ENCODE measurements around the gene MORC3. TPM values are rescaled to one million over a fixed set of nuclear protein-coding genes. Genes with fewer than 3 reads are reported as not detected.
"Not testable (repeated sequence)": the region's sequence is repeated elsewhere in the genome, so short reads cannot be mapped to it uniquely, and the experiment has no call there.

MORC3 gene, protein sequence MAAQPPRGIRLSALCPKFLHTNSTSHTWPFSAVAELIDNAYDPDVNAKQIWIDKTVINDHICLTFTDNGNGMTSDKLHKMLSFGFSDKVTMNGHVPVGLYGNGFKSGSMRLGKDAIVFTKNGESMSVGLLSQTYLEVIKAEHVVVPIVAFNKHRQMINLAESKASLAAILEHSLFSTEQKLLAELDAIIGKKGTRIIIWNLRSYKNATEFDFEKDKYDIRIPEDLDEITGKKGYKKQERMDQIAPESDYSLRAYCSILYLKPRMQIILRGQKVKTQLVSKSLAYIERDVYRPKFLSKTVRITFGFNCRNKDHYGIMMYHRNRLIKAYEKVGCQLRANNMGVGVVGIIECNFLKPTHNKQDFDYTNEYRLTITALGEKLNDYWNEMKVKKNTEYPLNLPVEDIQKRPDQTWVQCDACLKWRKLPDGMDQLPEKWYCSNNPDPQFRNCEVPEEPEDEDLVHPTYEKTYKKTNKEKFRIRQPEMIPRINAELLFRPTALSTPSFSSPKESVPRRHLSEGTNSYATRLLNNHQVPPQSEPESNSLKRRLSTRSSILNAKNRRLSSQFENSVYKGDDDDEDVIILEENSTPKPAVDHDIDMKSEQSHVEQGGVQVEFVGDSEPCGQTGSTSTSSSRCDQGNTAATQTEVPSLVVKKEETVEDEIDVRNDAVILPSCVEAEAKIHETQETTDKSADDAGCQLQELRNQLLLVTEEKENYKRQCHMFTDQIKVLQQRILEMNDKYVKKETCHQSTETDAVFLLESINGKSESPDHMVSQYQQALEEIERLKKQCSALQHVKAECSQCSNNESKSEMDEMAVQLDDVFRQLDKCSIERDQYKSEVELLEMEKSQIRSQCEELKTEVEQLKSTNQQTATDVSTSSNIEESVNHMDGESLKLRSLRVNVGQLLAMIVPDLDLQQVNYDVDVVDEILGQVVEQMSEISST
- 79.1 TPM for total RNA-seq

DNA sequence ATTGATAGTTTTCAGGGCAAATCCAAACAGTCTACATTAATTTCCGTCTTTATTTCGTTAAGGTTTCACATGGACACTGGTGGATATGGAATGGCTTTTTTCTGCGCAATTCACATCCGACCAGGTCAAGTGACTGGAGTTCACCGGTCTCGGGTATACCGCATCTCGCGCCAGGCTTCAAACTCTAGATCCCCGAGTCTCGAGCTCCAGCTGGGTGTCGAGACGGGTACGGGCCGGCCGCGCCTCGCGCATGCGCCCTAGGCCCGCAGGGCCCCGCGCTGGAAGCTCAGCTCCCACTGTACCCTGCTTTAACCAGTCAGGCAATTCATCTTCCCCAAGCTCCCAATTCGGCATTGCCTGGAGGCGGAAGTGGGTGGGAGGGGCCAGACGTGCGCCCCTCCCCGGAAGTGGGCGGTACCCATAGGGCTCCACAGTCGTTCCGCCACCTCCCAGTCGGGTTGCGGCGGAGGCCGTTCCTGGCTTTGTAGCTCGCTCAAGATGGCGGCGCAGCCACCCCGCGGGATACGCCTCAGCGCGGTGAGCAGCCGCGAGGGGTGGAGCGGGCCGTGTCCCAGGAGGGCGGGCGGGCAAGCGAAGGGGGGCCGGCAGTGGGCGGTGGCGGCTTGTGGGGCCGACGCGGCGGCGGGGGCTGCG lies at the start of gene MORC3:
TSS of gene MORC3 (plus strand) at position 431 of the 654 bp plus-strand sequence. CDS start at position 499, 68 bp downstream.
- peak; percentile 99 for DNase-seq

DNA sequence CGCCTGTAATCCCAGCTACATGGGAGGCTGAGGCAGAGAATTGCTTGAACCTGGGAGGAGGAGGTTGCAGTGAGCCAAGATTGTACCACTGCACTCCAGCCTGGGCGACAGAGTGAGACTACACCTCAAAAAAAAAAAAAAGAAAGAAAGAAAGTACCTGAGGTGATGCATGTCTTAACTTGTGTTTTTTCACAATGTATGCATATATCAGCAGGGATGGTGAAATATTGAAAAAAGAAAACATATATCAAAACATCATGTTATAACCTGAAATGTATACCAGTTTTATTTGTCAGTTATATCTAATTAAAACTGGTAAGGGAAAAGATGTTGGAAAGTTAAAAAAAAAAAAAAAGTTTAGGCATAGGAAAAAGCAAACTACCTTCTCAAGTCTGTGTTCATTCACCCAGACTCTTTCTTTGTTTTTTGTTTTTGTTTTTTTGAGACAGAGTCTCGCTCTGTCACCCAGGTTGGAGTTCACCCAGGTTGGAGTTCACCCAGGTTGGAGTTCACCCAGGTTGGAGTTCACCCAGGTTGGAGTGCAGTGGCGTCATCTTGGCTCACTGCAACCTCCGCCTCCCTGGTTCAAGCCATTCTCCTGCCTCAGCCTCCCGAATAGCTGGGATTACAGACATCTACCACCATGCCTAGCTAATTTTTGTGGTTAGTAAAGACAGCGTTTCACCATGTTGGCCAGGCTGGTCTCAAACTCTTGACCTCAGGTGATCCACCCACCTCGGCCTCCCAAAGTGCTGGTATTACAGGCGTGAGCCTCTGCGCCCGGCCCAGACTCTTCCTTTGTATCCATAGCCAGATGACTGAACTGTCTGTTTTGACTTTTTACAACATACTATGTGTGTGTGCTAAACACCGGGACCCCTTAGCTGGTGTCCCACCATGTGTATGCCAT lies 49.0 kb upstream of the MORC3 start:
- not testable (repeated sequence) for DNase-seq

DNA sequence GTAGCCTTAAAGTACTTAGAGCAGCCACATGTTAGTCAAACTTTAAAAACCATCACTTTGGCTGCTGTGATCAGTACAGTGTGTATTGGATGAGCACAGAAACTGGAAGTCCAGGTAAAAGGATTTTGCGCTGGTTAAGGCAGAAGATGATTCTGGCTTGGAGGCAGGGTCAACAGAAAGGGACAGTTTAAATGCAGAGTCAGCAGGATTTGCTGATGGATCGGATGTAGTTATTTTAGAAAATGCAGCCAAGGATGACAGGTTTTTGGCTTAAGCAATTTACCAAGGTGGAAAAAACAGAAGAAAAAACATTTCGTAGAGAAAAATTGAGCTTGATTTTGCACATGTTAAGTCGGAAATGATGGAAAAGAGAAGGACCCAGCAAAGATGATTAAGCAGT lies 45.9 kb upstream of the MORC3 start:
- no peak for DNase-seq

DNA sequence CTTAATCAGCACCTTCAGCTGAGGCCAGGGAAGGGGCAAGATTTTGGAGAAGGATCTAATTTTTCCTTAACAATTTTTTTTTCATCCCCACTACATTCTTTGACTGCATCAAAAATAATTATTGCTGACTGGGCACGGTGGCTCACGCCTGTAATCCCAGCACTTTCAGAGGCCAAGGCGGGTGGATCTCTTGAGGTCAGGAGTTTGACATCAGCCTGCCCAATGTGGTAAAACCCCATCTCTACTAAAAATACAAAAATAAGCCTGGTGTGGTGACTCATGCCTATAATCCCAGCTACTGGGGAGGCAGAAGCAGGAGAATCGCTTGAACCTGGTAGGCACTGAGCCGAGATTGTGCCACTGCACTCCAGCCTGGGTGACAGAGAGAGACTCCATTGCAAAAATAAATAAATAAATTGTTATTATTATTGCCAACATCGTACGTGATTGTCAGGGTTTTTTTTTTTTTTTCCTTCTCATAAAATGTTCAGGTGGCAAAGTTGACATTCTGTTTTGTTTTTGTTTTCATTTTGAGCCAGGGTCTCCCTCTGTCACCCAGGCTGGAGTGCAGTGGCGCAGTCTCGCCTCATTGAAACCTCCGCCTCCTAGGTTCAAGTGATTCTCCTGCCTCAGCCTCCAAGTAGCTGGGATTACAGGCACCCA lies 37.3 kb upstream of the MORC3 start:
- DNase-seq, result no peak

DNA sequence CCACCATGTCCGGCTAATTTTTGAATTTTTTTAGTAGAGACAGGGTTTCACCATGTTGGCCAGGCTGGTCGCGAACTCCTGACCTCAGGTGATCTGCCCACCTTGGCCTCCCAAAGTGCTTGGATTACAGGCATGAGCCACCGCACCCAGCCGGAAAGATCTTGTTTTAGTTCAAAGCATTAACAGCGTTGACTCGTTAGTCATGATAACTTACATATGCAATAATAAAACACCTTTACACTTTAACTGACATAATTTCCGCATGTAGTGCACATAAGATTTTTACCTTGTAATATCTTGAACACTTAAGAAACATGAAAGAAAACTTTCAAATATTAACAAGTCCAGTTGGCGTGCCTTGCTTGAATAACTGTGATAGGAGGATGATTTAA lies 36.8 kb upstream of the MORC3 start:
- DNase-seq, result not testable (repeated sequence)

DNA sequence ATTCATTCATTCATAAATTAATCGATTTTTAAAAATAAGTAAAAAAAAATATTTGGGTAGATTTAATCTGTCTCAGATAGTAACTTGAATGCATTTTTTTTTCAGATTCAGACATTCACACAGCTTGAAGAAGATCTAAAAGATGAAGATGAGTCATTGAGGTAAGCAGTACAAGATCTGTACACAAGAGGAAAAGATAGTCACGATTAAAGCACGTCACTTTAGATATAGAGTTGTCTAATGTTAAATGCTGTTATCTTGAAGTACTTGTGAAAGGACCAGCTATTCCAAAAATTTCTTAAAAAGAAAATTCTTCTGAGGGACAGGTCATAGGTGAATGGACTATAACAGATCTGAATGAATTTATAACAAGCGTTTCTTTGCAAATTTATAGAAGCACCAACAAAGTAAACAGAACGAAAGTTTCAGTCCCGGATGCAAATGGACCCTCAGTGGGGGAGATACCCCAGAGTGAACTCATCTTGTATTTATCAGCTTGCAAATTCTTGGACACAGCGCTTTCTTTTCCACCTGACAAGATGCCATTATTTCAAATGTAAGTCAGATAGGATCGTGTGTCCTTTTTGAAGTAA lies 31.2 kb upstream of the MORC3 start:
- no peak for DNase-seq

DNA sequence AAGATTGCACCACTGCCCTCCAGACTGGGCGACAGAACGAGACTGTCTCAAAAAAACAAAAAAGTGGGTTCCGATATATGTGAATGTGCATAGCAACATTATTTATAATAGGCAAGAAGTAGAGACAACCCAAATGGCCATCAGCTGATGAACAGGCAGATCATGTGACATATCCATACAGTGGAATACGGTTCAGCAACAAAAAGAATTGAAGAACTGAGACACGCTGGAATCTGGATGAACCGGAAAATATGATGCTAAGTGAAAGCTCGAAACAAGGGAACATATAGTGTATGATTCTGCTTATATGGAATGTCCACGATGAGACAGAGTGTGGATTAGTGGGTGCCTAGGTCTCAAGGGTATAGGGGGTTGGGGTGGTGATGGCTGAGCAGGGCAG lies 28.5 kb upstream of the MORC3 start:
- no peak for DNase-seq

DNA sequence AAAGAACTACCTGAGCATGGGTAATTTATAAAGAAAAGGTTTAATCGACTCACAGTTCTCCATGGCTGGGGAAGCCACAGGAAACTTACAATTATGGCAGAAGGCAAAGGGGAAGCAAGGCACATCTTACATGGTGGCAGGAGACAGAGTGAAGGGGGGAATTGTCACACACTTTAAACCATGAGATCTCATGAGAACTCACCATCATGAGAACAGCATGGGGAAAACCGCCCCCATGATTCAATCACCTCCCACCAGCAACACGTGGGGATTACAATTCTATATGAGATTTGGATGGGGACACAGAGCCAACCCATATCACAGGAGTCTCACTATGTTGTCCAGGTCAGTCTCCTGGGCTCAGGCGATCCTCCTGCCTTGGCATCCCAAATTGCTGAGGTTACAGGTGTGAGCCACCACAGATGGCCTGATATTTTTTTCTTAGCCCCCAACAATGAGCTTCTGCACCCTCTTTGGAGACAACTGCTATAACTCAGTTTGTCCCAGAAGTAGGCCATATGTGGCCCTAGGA lies 22.5 kb upstream of the MORC3 start:
- no peak for DNase-seq

DNA sequence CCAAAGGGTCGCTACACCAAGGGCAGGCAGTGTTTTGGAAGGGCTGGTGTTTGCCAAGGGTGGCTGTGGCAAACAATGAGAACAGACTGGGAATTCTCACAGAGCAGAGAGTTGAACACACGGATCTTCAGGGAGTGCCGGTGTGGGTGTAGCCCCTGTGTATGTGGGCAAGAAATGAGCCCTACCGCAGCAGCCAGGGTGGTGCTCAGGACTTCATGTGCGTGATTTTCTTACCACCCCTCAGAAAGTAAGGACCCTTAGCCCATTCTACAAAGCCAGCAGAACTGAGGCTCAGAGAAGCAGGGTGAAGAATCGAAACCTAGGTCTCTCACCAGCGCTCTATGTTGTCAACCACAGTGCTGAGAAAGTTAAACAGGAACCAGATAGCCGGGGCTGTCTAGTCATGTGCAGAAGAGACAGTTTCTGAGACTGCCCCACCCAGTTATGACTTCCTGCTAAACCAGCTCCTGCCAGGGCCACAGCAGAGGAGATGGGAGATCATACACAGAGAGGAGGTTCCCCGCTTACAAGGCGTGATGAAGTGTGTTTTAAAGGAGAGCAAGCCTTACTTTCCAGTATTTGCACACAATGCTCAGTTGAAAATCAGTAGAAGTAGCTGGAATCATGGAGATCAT lies 21.9 kb upstream of the MORC3 start:
- peak; percentile 56 for DNase-seq

DNA sequence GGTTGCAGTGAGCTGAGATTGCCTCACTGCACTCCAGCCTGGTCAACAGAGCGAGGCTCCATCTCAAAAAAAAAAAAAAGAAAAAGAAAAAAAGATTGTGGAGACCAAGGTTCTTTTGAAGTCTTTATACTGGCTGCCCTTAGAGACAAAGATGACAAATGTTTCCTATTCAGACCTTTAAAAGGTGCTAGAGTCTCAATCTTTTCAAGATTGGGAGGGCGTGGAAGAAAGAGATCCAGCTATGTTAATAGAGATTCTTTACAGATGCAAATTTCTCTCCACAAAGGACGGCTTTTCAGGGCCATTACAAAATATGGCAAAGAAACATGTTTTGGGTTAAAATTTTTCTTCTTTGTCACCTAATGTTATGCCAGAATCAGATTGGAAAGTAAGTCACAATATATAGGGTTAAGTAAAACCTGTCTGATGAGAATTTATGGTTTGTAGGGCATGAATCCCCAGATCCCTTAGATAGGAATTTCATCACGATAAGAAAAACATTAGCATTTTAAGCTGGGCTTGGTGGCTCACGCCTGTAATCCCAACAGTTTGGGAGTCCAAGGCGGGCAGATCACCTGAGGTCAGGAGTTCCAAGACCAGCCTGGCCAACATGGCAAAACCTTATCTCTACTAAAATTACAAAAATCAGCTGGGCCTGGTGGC lies 13.0 kb upstream of the MORC3 start:
- DNase-seq, result no peak

DNA sequence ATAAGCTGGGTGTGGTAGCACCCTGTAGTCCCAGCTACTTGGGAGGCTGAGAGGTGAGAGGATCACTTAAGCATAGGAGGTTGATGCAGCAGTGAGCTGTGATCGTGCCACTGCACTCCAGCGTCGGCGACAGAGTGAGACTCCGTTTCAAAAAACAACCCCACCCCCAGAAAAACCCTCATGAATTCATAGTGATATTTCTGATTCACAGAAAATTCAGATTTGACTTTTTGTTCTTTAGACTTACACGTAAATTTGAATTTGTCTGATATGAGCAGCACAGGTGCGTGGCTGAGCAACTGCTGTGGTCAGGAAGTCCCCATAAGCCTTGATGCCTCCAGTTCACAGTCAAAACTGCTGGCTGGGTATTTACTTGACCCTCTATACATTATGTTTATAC lies 10.0 kb upstream of the MORC3 start:
- DNase-seq, result no peak

DNA sequence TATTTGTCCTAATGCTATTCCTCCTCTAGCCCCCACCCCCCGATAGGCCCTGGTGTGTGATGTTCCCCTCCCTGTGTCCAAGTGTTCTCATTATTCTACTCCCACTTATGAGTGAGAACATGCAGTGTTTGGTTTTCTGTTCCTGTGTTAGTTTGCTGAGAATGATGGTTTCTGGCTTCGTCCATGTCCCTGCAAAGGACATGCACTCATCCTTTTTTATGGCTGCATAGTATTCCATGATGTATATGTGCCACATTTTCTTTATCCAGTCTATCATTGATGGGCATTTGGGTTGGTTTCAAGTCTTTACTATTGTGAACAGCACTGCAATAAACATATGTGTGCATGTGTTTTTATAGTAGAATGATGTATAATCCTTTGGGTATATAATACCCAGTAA lies 6.6 kb upstream of the MORC3 start:
- DNase-seq, result not testable (repeated sequence)

DNA sequence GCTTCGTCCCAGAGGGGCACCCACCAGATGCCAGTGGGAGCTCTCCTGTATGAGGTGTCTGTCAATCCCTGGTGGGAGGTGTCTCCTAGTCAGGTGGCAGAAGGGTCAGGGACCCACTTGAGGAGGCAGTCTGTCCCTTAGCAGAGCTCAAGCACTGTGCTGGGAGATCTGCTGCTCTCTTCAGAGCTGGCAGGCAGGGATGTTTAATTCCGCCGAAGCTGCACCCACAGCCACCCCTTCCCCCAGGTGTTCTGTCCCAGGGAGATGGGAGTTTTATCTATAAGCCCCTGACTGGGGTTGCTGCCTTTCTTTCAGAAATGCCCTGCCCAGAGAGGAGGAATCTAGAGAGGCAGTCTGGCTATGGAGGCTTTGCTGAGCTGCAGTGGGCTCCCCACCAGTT lies 4.0 kb upstream of the MORC3 start:
- DNase-seq, result not testable (repeated sequence)

DNA sequence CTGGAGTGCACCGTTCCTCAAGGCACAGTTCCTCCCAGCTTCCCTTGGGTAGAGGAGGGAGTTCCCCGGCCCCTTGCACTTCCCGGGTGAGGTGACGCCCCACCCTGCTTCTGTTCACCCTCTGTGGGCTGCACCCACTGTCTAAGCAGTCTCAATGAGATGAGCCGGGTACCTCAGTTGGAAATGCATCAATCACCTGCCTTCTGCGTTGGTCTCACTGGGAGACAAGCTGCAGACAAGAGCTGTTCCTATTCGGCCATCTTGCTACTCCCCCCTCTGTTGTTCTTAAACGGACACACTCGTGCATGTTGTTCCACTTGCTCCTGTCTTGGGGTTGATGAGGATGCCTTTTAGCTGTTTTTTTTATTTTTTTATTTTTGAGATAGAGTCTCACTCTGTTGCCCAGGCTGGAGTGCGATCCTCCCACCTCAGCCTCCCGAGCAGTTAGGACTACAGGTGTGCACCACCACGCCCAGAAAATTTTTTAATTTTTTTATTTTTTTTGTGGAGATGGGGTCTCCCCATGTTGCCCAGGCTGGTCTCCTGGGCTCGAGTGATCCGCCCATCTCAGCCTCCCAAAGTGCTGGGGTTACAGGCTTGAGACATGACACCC lies 3.0 kb upstream of the MORC3 start:
- no peak for DNase-seq

DNA sequence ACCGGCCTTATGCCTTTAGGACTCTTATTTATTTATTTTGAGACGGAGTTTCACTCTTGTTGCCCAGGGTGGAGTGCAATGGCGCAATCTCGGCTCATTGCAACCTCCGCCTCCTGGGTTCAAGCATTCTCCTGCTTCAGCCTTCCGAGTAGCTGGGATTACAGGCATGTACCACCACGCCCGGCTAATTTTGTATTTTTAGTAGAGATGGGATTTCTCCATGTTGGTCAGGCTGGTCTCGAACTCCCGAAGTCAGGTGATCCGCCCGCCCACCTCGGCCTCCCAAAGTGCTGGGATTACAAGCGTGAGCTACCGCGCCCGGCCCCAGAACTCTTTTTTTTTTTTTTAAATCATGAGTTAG lies 611 bp upstream of the MORC3 start:
- not testable (repeated sequence) for DNase-seq

DNA sequence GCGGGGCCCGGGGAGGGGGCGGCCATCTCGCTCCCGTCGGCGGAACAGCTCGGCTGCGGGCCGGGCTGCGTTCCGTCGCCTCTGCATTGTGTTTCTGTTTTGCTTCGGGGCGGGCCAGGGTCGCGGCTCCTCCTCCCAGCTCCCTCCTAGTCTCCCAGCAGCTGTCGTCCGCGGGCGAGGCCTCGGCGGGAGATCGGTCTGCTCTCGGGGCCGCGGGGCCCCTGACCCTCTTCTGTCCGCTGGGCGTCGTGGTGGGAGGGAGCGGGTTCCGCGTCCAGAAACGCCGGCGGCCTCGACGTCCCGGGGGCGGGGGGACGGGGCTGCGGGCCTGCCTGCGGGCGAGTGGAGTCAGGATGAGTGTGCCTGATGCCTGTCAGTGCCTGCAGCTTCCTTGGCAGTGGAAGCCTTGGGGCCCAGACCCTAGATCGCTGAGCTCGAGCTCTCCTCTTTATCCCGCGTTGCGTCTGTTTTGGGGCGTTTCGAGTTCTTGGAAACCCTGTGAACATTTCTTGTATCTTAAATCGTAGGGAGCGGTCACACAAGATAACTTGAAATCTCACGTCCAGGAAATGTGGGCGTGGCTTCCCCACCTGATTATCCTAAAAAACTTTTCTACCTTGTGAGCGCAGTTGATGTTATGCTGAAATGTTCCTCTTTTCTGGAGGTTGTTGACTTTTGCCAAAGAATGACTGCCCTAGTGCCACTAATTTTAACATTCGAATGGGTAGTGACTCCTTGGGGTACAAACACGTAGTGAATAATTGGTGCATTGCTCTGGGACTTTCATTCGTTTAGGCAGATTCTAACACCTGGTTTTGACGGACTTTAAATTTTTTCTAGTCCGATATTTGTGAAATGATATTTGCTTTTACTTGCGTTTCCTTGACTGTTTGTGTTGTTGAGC lies 676 bp downstream of the MORC3 start:
- DNase-seq, result peak; percentile 77

DNA sequence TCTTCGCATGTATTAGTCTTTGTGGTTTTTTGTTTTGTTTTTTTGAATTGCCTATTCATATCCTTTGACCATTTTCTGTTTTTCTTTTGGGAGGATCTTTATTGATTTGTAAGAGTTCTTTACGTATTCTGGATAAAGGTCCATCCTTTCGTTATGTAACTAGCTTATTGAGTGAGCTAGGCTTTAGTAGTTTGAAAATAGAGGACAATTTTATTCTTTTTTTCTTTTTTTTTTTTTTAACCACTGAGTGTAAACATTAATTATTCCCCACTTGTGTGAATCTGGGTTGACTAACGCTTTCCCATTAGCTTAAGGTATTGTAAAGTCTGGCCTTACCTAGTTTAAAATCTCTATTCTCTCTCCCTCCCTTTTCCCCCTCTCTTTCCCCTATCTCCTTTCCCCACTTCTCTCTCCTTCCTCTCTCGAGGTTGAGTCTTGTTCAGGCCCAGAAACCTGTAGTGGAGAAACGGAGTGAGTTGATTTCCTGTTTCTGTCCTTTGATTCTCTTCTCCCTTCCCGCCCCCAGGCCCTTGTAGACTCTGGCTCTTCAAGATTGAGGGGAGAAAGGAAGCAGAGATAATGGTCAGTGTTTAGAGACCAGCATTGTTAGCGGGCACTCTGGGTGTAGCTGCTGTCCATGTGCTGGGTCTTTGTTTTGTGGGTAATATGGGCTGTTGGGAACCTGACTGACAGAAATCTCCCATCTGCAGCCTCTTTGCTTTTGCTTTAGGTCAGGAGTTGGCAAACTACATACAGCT lies 1.5 kb downstream of the MORC3 start:
- peak; percentile 13 for DNase-seq

Measured in skin of body (tissue), 2 donors.